ENCODE measurements around the gene BRINP2. TPM values are rescaled to one million over a fixed set of nuclear protein-coding genes. Genes with fewer than 3 reads are reported as not detected.

The BRINP2 gene
- total RNA-seq, 4 donors from 2014 or later = 0.42 to 1.7 (median 0.70) TPM

DNA sequence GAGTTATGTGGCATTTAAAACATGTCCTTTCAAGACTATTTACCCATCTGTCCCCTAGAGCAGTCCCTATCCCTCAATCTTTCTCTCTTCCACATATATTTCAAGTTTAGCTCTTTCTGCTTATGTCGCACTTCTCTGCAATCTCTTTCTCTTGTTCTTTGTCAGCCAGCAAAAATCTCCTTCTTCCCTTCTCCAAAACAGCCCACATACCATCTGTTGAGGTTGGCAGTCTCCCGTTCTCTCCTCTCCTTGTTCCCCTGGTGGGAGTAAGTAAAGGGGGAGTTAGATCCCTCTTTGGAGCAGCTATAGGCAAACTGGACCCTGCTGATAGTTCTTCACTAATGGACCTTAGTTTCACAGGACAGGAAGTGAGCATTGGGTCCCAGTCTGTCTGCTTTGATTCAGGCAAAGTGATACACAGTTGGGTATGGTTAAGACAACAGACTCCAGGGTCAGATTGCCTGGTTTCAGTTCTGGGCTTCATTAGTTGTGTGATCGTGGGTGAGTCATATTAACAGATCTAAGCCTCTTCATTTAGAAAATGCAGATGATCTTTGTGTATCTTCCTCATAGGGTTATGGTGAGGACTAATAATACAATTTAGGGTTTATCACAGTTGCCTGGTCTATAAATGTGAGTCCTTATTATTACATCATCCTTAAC is 19.7 kb downstream of the BRINP2 start:
- no peaks in the 10 kb centered on the region for H3K36me3 ChIP-seq
- peaks cover 0 to 14% (median 3%) of the 10 kb centered on the region in 4 donors for H3K4me1 ChIP-seq
- TF ChIP-seq POLR2AphosphoS5 (IDR thresholded peaks at IDR 0.05) = no peak
- TF ChIP-seq POLR2A (IDR thresholded peaks at IDR 0.05; ENCODE audit: low read depth) = no peak
- 79% methylated on average over 3 of the region's 3 CpGs for WGBS
- H3K9me3 ChIP-seq = no peaks in the 10 kb centered on the region
- intact Hi-C loops (cut with DNase I) = no loop called here
- no peak overlapping the region for H3K27ac ChIP-seq (replicated peaks in 1 of 4)
- H3K4me3 ChIP-seq = no peak overlapping the region
- no peak for DNase-seq (ENCODE audit: extremely low spot score)
- H3K27me3 ChIP-seq = no peaks in the 10 kb centered on the region

DNA sequence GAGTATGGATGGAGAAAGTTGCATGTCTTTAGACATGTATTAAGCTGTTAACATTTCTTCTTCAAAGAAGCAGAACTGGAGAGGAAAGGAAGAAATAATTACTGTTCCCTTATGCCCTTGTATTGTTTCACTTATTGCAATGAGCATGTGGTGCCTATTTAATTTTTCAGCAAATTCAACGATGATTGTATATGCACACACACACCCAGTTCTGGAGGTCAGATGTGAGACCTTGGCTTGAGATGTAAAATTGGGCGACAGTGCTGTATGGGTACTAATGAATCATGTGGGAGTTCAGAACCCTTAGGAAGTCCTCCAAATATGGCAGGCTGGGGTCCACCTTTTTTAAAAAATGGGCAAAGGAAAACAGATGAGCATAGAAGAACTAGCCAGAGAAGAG is 27.5 kb downstream of the BRINP2 start:
- H3K9me3 ChIP-seq = no peaks in the 10 kb centered on the region
- DNase-seq (ENCODE audit: extremely low spot score) = no peak
- H3K27me3 ChIP-seq = no peaks in the 10 kb centered on the region
- 90% methylated on average over 2 of the region's 2 CpGs for WGBS
- TF ChIP-seq POLR2AphosphoS5 (IDR thresholded peaks at IDR 0.05) (no peak), EP300 (IDR thresholded peaks at IDR 0.05) (no peak), POLR2A (IDR thresholded peaks at IDR 0.05; ENCODE audit: low read depth) (no peak), CTCF (IDR thresholded peaks at IDR 0.05) (no peak)
- H3K27ac ChIP-seq (replicated peaks in 1 of 4) = no peak overlapping the region
- H3K36me3 ChIP-seq = no peaks in the 10 kb centered on the region
- no peaks in the 10 kb centered on the region for H3K4me1 ChIP-seq
- intact Hi-C loops (cut with DNase I) = no loop called here
- no peak overlapping the region for H3K4me3 ChIP-seq

- H3K27ac ChIP-seq (replicated peaks in 1 of 4) = no peak overlapping the region
- H3K36me3 ChIP-seq = no peaks in the 10 kb centered on the region
- no peak overlapping the region for H3K4me3 ChIP-seq
- intact Hi-C loops (cut with DNase I) = no loop called here
- H3K4me1 ChIP-seq = no peaks in the 10 kb centered on the region
- no peaks in the 10 kb centered on the region for H3K9me3 ChIP-seq
- H3K27me3 ChIP-seq = no peaks in the 10 kb centered on the region
- 86% methylated on average over 4 of the region's 4 CpGs for WGBS
- TF ChIP-seq EP300 (IDR thresholded peaks at IDR 0.05) (no peak), POLR2A (IDR thresholded peaks at IDR 0.05; ENCODE audit: low read depth) (no peak), POLR2AphosphoS5 (IDR thresholded peaks at IDR 0.05) (no peak), CTCF (IDR thresholded peaks at IDR 0.05) (no peak)
- DNase-seq (ENCODE audit: extremely low spot score) = no peak
Observed at GRCh38 chr1:177200290-177200689, 29.5 kb downstream of the BRINP2 start.

GRCh38 chr1:177206831-177207355 is 36.1 kb downstream of the BRINP2 start:
- no peak overlapping the region for H3K27ac ChIP-seq (replicated peaks in 1 of 4)
- no peak for TF ChIP-seq POLR2AphosphoS5 (IDR thresholded peaks at IDR 0.05)
- no peak for TF ChIP-seq EP300 (IDR thresholded peaks at IDR 0.05)
- TF ChIP-seq POLR2A (IDR thresholded peaks at IDR 0.05; ENCODE audit: low read depth) = no peak
- no peak for TF ChIP-seq CTCF (IDR thresholded peaks at IDR 0.05)
- intact Hi-C loops (cut with DNase I) = no loop called here

GRCh38 chr1:177208920-177209319 is 38.2 kb downstream of the BRINP2 start:
- Histone ChIP-seq H3K9me3 (no peaks in the 10 kb centered on the region), H3K4me3 (no peak overlapping the region), H3K27me3 (no peaks in the 10 kb centered on the region), H3K27ac (replicated peaks in 1 of 4) (peak overlapping the region in 3 of 4 donors; percentile 25 to 50 (median 32)), H3K36me3 (no peaks in the 10 kb centered on the region), H3K4me1 (peaks cover 19 to 47% (median 30%) of the 10 kb centered on the region in 4 donors)
- intact Hi-C loops (cut with DNase I) = no loop called here
- WGBS = 69% methylated on average over 4 of the region's 4 CpGs
- no peak for DNase-seq (ENCODE audit: extremely low spot score)
- no peak for TF ChIP-seq CTCF (IDR thresholded peaks at IDR 0.05)
- TF ChIP-seq EP300 (IDR thresholded peaks at IDR 0.05) = no peak
- TF ChIP-seq POLR2A (IDR thresholded peaks at IDR 0.05; ENCODE audit: low read depth) = no peak
- no peak for TF ChIP-seq POLR2AphosphoS5 (IDR thresholded peaks at IDR 0.05)

More at GRCh38 chr1:177206831-177207355, 36.1 kb downstream of the BRINP2 start:
- no peak overlapping the region for H3K4me3 ChIP-seq
- no peaks in the 10 kb centered on the region for H3K27me3 ChIP-seq
- no peaks in the 10 kb centered on the region for H3K36me3 ChIP-seq
- H3K9me3 ChIP-seq = no peaks in the 10 kb centered on the region
- DNase-seq (ENCODE audit: extremely low spot score) = no peak
- H3K4me1 ChIP-seq = peaks cover 19 to 47% (median 30%) of the 10 kb centered on the region in 4 donors
